HTR-8/SVneo (cell line): ENCODE data around the gene LTBP2.

Source experiments
- DNase-seq: peaks from one replicate; pipeline ENCODE4 v3.0.0; 2011; ENCODE audit warnings: low spot score, mixed read lengths; ENCODE audit not compliant: insufficient read length
- FAIRE-seq: peaks from 2 replicates; lab custom pipeline; 2011; peaks lifted over from hg19 to GRCh38; lab: Jason Lieb, UNC

Gene LTBP2

DNA sequence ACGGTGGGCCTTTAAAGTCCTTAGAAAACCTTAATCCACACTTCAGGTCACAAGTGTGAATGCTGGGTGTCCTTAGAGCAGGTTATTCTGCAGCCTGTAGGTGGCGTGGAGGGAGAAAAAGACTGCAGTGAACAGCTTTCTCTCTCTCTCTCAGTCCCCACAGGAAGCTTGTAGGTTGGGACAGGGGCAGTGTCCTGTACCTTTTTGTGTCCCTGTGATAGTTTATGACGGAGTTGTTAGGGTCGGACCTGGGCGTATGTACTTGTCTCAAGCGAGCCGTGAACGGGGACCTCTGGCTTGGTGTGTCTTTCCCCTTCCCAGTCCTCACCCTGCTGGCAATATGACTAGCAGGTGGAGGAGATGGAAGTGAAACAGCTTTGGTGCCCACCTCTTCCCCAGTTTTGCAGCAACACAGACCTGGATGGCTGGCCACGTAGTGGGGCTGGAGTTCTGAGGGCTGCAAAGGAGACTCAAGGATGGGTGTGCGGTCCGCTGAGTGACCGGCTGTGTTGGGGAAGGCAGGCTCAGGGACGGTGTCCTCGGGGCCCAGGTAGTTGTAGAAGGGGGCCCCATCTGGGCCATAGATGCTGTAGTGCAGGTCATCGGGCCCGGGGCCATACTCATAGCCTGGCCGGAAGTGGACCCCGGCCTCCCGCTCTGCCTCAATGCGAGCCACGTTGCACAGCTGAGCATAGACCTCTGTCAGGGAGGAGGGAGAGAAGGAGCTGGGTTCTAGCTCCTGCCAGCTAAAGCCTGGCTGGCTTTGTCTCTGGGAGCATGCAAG is 109.6 kb downstream of the LTBP2 start:
- DNase-seq (peak; percentile 73), FAIRE-seq (peak; percentile 84)

GRCh38 chr14:74501691-74502090 is 110.3 kb downstream of the LTBP2 start:
- DNase-seq (no peak), FAIRE-seq (no peak)

DNA sequence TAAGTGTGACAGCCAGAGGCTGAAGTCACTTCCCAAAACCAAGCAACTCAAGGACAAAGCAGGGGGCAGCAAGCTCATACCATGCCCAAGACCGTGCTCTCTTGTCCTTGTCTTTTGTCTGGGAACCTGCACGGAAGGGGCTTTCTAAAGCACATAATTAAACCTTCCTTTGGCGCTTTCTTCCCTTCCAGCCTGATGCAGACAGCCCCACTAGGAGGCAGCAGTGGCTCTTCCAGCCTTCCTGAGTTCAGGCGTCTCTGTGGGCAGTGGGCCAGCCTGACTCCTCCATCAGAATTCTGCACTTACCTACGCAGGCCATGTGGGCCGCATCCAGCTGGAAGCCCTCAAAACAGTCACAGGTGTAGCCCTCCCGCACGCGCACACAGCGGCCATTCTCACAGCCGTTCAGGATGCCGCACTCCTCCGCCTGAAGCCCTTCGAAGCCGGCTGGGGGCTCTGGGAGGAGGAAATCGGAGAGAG is 110.9 kb downstream of the LTBP2 start:
- peak; percentile 92 for FAIRE-seq
- DNase-seq = peak; percentile 68

GRCh38 chr14:74500417-74501134 is 111.5 kb downstream of the LTBP2 start:
- no peak for DNase-seq

DNA sequence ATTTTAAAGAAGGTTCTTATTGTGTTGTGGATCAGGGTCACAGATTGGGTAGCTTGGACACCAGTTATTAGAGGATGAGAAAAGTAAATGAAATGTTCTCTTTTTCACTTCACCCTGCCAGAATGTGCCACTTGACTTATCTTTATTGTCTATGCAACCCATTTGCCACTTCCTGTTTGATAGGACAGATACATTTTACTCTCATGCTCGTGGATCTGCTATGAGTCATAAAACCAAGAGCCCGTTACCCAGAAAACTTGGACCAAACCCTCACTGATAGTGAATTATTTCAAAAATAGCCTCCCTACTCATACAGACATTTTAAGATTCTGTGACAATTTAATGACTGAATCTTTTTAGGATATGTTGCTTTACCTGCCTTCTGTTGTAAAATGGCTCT is 116.7 kb downstream of the LTBP2 start:
- DNase-seq = no peak

More at GRCh38 chr14:74500417-74501134, 111.5 kb downstream of the LTBP2 start:
- FAIRE-seq = peak; percentile 26

GRCh38 chr14:74493343-74494261 is 118.4 kb downstream of the LTBP2 start, which contains the start of gene ISCA2:
TSS of gene ISCA2 (plus strand) at chr14:74493765. CDS start at chr14:74493775, 10 bp downstream.
- DNase-seq (peak; percentile 100), FAIRE-seq (peak; percentile 100)

More for the DNA sequence above, 116.7 kb downstream of the LTBP2 start:
- FAIRE-seq = no peak

- DNase-seq (no peak), FAIRE-seq (no peak)
These were observed 119.2 kb downstream of the LTBP2 start, which contains the start of gene NPC2 for GRCh38 chr14:74492776-74493342. TSS of gene NPC2 (minus strand) at chr14:74493305. CDS start at chr14:74493274, 31 bp downstream.

DNA sequence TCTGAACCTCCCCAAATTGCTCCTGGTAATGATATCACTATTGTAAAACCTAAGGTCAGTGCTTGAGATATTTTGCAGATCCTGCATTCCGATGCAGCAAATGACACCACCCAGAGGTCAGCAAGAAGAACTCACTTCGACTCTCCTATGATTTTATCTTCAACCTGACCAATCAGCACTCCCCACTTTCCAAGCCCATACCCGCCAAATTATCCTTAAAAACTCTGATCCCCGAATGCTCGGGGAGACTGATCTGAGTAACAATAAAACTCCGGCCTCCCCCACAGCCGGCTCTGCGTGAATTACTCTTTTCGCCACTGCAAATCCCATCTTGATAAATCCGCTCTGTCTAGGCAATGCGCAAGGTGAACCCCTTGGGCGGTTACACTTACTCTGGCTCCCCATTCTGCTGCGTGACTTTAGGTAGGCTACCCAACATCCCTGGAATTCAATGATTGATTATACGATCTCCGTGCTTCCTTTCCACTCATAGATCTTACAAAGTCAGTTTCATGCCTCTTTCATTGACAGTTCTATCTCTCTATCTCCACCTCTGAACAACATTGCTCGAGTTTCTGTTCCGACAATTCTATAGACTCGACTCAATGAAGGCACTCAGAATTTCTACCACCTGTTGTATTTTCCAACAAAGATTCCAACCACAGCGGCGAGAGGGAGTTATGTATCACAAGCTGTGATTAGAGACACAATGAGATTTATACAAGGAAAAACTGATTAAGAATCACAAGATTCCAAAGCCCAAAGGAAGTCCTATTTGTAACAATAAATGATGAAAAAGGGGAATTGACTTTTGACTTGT is 119.9 kb downstream of the LTBP2 start:
- DNase-seq (peak; percentile 73), FAIRE-seq (peak; percentile 93)

GRCh38 chr14:74490486-74490885 is 121.6 kb downstream of the LTBP2 start:
- DNase-seq (no peak), FAIRE-seq (peak; percentile 4)

- DNase-seq = peak; percentile 71
- FAIRE-seq = peak; percentile 58
These were observed 123.1 kb downstream of the LTBP2 start for GRCh38 chr14:74488786-74489397.

GRCh38 chr14:74486164-74486563 is 125.9 kb downstream of the LTBP2 start:
- no peak for DNase-seq
- FAIRE-seq = no peak

DNA sequence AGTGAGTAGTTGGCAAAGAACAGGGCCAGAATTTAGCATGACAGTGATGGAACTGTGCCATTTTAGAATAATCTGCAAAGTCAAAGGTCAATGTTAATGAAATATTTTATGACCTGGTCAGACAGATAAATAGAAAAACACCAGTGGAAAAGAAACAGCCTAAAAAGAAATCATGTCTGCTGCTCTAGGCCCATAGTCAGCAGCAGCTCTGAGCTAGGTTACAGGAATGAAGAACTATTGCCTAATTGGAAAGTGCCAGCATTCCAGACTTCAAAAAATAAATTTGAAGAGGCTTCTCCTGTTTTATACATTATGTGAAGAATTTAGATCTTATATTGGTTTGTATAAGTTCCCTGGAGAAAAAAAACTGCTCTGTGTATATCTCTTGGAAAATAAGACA is 128.7 kb downstream of the LTBP2 start:
- FAIRE-seq = peak; percentile 44
- no peak for DNase-seq

GRCh38 chr14:74482571-74482970 is 129.5 kb downstream of the LTBP2 start:
- DNase-seq (no peak), FAIRE-seq (no peak)

- DNase-seq (no peak), FAIRE-seq (peak; percentile 36)
These were observed 132.0 kb downstream of the LTBP2 start for GRCh38 chr14:74480046-74480445.

- DNase-seq = peak; percentile 54
- FAIRE-seq = peak; percentile 95
These were observed 132.9 kb downstream of the LTBP2 start for GRCh38 chr14:74478996-74479635.

GRCh38 chr14:74476607-74477006 is 135.4 kb downstream of the LTBP2 start:
- no peak for DNase-seq
- FAIRE-seq = no peak

DNA sequence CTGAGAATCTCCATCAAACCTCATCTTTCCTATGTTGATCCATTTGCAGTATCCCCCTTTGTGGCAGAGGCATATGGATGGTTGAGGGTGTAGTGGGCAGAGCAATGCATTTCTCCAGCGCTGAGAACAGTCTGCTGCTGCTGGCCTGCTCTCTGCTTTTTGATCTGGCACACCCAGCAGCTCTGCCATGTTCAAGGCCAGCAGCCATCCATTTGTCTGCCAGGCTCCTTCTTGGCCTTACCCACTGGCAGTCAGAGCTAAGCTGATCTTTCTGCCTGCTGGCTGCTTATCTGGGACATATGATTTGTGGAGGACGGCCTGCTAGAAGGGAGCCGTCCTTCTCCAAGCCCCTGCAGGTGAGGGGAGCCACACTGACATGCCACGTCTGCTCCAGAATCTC is 135.9 kb downstream of the LTBP2 start:
- peak; percentile 74 for FAIRE-seq
- DNase-seq = no peak

DNA sequence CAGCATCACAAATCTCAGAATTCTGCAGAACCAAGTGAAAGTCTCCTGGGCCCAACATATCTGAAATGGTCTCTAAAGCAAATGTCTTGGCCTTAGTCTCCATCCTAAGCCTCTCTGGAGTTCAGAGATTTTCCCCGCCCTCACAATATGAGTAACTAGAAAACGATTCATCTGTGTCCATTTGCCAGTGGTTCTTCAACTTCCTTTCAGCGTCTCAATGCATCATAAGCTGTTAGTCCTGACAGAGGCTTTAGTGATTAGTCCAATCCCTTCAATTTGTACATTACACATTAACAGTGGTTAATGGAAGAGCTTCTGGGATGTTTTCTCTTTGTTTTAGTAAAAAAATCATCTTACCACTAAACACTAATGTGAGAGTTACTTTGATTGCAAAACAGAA is 136.4 kb downstream of the LTBP2 start:
- FAIRE-seq (peak; percentile 38), DNase-seq (peak; percentile 64)
